Panc1 (cell line): ENCODE measurements around the gene FSTL4. TPM values are rescaled to one million over a fixed set of nuclear protein-coding genes. Genes with fewer than 3 reads are reported as not detected.

Source experiments
- ATAC-seq: fragments of 200-7000 bp; cut with Tn5 transposase; 2 replicates; pipeline ENCODE4 v1.9.1; 2020; ENCODE audit warnings: mild to moderate bottlenecking, moderate library complexity
- BruUV-seq: library from RNA; stranded (reverse); fragments of 400-500 nt; replicated peaks from 2 replicates; lab custom pipeline; 2021; lab: Mats Ljungman, UMichigan
- CTCF ChIA-PET: fragments of 300-600 bp; sonication (Branson Sonifier 250); formaldehyde crosslinking; loops from one replicate; lab custom pipeline; 2022; ENCODE audit warnings: antibody characterized with exemption; lab: Charles Lee
- POLR2A ChIA-PET: fragments of 300-600 bp; sonication (Branson Sonifier 250); formaldehyde crosslinking; loops from one replicate; lab custom pipeline; 2022; ENCODE audit warnings: antibody characterized with exemption; lab: Charles Lee
- DNase-seq: peaks from one replicate; pipeline ENCODE4 v3.0.0-alpha.2; 2010; ENCODE audit warnings: low read depth, low spot score
- H3K27ac ChIP-seq: 2 replicates; pipeline ENCODE4 v1.5.1; 2011; ENCODE audit warnings: mild to moderate bottlenecking, low read length, inconsistent platforms
- H3K27me3 ChIP-seq: fragments of 200-500 bp; sonication (Bioruptor generic); 2 replicates; pipeline ENCODE4 v1.6.0; 2014; ENCODE audit warnings: low read length, inconsistent platforms; ENCODE audit not compliant: control insufficient read depth, insufficient read depth
- H3K36me3 ChIP-seq: fragments of 200-500 bp; sonication (Bioruptor generic); 2 replicates; pipeline ENCODE4 v1.5.1; 2014; ENCODE audit warnings: inconsistent platforms, mild to moderate bottlenecking, low read length, moderate library complexity; ENCODE audit not compliant: control insufficient read depth, insufficient read depth
- H3K4me1 ChIP-seq: 2 replicates; pipeline ENCODE4 v1.5.1; 2011; ENCODE audit warnings: inconsistent platforms, mild to moderate bottlenecking, low read length, moderate library complexity; ENCODE audit not compliant: control insufficient read depth, insufficient read depth
- H3K4me3 ChIP-seq, 2 experiments: 2 replicates each; pipeline ENCODE4 v1.5.1; 2011 to 2012; ENCODE audit warnings: low read depth in 2 of 2, low read length in 2 of 2, mild to moderate bottlenecking in 2 of 2, inconsistent platforms in 1 of 2, moderate library complexity in 1 of 2
- H3K9me3 ChIP-seq: fragments of 200-500 bp; sonication (Bioruptor generic); 2 replicates; pipeline ENCODE4 v1.5.1; 2014; ENCODE audit warnings: low read depth, mild to moderate bottlenecking, inconsistent platforms, low read length, moderate library complexity; ENCODE audit not compliant: control insufficient read depth, insufficient read depth
- POLR2AphosphoS5 ChIP-seq: IDR thresholded peaks from 2 replicates; pipeline ENCODE4 v1.6.1; 2012; ENCODE audit warnings: mild to moderate bottlenecking, low read depth, low read length, moderate library complexity
- SIN3A ChIP-seq: IDR thresholded peaks from 2 replicates; pipeline ENCODE4 v1.6.1; 2012; ENCODE audit warnings: low read depth, mild to moderate bottlenecking, low read length, moderate library complexity, borderline replicate concordance; ENCODE audit not compliant: insufficient read depth
- TCF7L2 ChIP-seq: IDR thresholded peaks from 2 replicates; pipeline ENCODE4 v1.6.1; 2011; ENCODE audit warnings: mild to moderate bottlenecking, low read depth, low read length, inconsistent platforms
- in situ Hi-C: cut with HindIII; loops from 2 replicates; pipeline ENCODE4 v1.10.0; 2016; ENCODE audit warnings: low sequenced_read_pairs, low pct_unique_long_range_greater_than_20kb
- intact Hi-C: fragments of 100-400 bp; cut with micrococcal nuclease; formaldehyde crosslinking; loops from one replicate; pipeline ENCODE4 v1.10.0; 2022; ENCODE audit not compliant: unreplicated experiment
- total RNA-seq: library from RNA; stranded (reverse); gene quantifications from one replicate; pipeline ENCODE4 v1.2.1, GENCODE V29; 2021; ENCODE audit not compliant: unreplicated experiment
- TF ChIP-seq, protein P1 (sequence below), 2 experiments: IDR thresholded peaks; 2 replicates each; pipeline ENCODE4 v1.6.1; 2011 to 2012; ENCODE audit warnings: low read depth in 2 of 2, control low read depth in 1 of 2, low read length in 1 of 2, mild to moderate bottlenecking in 1 of 2, moderate library complexity in 1 of 2; ENCODE audit not compliant: insufficient read depth in 1 of 2
- TF ChIP-seq, protein P2 (sequence below): fragments of 450-650 bp; IDR thresholded peaks from 2 replicates; pipeline ENCODE4 v1.5.1; 2017; ENCODE audit warnings: mild to moderate bottlenecking

FSTL4 gene
- total RNA-seq, 1 experiment from 2014 or later: 0.18 TPM

DNA sequence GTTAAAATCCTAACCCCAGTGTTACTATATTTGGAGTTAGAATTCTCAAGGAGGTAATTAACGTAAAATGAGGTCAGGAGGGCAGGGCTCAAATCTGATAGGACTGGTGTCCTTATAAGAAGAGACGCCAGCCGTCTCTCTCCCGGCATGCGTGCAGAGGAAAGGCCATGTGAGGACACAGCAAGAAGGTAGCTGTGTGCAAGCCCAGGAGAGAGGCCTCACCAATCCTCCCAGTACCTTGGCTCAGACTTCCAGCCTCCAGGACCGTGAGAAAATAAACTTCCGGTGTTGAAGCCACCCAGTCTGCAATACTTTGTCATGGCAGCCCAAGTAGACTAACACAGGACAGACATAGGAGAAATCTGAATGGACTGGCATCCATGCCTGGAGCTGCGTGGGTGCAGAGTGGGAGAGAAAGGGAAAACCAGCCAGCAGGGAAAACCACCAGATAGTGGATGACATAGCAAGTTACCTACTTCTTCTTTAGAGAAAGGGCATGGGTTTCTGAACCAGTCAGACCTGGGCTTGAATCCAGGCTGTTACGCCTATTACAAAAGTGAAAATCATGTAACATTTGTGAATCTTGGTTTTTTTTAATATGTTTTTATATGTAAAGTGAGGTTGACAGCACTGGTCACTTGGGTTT, 89.2 kb downstream of the FSTL4 start:
- BruUV-seq: no TSS peak
- CTCF ChIA-PET: no interaction called here
- TF ChIP-seq, protein P1, sequence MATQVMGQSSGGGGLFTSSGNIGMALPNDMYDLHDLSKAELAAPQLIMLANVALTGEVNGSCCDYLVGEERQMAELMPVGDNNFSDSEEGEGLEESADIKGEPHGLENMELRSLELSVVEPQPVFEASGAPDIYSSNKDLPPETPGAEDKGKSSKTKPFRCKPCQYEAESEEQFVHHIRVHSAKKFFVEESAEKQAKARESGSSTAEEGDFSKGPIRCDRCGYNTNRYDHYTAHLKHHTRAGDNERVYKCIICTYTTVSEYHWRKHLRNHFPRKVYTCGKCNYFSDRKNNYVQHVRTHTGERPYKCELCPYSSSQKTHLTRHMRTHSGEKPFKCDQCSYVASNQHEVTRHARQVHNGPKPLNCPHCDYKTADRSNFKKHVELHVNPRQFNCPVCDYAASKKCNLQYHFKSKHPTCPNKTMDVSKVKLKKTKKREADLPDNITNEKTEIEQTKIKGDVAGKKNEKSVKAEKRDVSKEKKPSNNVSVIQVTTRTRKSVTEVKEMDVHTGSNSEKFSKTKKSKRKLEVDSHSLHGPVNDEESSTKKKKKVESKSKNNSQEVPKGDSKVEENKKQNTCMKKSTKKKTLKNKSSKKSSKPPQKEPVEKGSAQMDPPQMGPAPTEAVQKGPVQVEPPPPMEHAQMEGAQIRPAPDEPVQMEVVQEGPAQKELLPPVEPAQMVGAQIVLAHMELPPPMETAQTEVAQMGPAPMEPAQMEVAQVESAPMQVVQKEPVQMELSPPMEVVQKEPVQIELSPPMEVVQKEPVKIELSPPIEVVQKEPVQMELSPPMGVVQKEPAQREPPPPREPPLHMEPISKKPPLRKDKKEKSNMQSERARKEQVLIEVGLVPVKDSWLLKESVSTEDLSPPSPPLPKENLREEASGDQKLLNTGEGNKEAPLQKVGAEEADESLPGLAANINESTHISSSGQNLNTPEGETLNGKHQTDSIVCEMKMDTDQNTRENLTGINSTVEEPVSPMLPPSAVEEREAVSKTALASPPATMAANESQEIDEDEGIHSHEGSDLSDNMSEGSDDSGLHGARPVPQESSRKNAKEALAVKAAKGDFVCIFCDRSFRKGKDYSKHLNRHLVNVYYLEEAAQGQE (IDR thresholded peaks at IDR 0.05; ENCODE audit: insufficient read depth in 1 of 2, low read depth in 2 of 2, low read length in 1 of 2): no peak
- TF ChIP-seq SIN3A: no peak
- TF ChIP-seq, protein P2, sequence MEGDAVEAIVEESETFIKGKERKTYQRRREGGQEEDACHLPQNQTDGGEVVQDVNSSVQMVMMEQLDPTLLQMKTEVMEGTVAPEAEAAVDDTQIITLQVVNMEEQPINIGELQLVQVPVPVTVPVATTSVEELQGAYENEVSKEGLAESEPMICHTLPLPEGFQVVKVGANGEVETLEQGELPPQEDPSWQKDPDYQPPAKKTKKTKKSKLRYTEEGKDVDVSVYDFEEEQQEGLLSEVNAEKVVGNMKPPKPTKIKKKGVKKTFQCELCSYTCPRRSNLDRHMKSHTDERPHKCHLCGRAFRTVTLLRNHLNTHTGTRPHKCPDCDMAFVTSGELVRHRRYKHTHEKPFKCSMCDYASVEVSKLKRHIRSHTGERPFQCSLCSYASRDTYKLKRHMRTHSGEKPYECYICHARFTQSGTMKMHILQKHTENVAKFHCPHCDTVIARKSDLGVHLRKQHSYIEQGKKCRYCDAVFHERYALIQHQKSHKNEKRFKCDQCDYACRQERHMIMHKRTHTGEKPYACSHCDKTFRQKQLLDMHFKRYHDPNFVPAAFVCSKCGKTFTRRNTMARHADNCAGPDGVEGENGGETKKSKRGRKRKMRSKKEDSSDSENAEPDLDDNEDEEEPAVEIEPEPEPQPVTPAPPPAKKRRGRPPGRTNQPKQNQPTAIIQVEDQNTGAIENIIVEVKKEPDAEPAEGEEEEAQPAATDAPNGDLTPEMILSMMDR: no peak
- TF ChIP-seq POLR2AphosphoS5: no peak
- no peak for TF ChIP-seq TCF7L2
- POLR2A ChIA-PET: no interaction called here
- in situ Hi-C loops (no loop called here), intact Hi-C loops (no loop called here)
- ATAC-seq (no peak), DNase-seq (no peak)
- H3K36me3 ChIP-seq: no peaks in the 10 kb centered on the region
- H3K9me3 ChIP-seq: no peaks in the 10 kb centered on the region
- no peak overlapping the region for H3K27ac ChIP-seq
- no peak overlapping the region for H3K4me3 ChIP-seq
- no peaks in the 10 kb centered on the region for H3K4me1 ChIP-seq
- H3K27me3 ChIP-seq: peaks cover 32% of the 10 kb centered on the region

DNA sequence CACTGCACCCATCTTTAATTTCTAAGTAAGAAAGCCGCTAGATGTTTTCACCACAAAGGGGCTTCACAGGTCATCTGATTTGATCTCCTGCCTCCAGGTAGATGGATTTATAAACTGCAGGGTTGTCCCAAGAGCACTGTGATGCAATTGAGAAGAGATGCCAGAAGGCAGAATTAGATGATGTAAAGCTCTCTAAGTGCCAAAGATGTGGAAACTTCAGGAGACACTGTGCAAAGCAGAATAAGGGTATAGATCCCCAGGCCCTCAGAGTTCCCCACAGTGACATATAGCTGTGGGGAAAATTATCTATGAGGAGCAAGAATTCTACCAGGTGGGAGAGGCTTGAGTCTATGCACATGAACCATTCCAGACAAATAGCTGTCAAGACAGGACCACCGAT, 90.5 kb downstream of the FSTL4 start:
- BruUV-seq: no TSS peak
- Histone ChIP-seq H3K27me3 (peaks cover 32% of the 10 kb centered on the region), H3K4me1 (no peaks in the 10 kb centered on the region), H3K36me3 (no peaks in the 10 kb centered on the region), H3K27ac (no peak overlapping the region), H3K9me3 (no peaks in the 10 kb centered on the region), H3K4me3 (no peak overlapping the region)
- in situ Hi-C loops: no loop called here
- DNase-seq (no peak), ATAC-seq (no peak)
- TF ChIP-seq SIN3A (no peak), TCF7L2 (no peak), POLR2AphosphoS5 (no peak)
- TF ChIP-seq, protein P2: no peak
- TF ChIP-seq, protein P1 (IDR thresholded peaks at IDR 0.05; ENCODE audit: insufficient read depth in 1 of 2, low read depth in 2 of 2, low read length in 1 of 2): no peak
- ChIA-PET CTCF (no interaction called here), POLR2A (no interaction called here)
- intact Hi-C loops: no loop called here
